B cell (primary cell): ENCODE data around the gene ZNF148. TPM values are rescaled to one million over a fixed set of nuclear protein-coding genes. Genes with fewer than 3 reads are reported as not detected.

Source experiments
- ATAC-seq: fragments of 200-7000 bp; cut with Tn5 transposase; one replicate; pipeline ENCODE4 v1.10.0; 2021; ENCODE audit warnings: low read depth, mild to moderate bottlenecking, moderate number of reproducible peaks, moderate library complexity
- CTCF ChIA-PET: fragments of 350-600 bp; sonication (Branson Sonifier 250); formaldehyde crosslinking; loops from one replicate; lab custom pipeline; 2021; ENCODE audit warnings: antibody characterized with exemption, inconsistent platforms; lab: Charles Lee
- POLR2A ChIA-PET: fragments of 350-600 bp; sonication (Branson Sonifier 250); formaldehyde crosslinking; loops from one replicate; lab custom pipeline; 2021; ENCODE audit warnings: antibody characterized with exemption; lab: Charles Lee
- DNase-seq: peaks from one replicate; pipeline ENCODE4 v3.0.0; 2013
- H2AFZ ChIP-seq: 2 replicates; pipeline ENCODE4 v1.6.1; 2012; ENCODE audit warnings: mild to moderate bottlenecking, low read depth, low read length; ENCODE audit not compliant: insufficient read depth, poor library complexity, severe bottlenecking
- H3K27ac ChIP-seq, 2 donors: 1 replicate in 1 of 2; 2 replicates in 1 of 2; pipeline ENCODE4 v1.5.1; 2012 to 2013; ENCODE audit warnings: low read length in 2 of 2, mild to moderate bottlenecking in 2 of 2, moderate library complexity in 1 of 2
- H3K27me3 ChIP-seq, 4 experiments: fragments of 200-600 bp in 1 of 4; sonication (generic) in 1 of 4; replicated peaks in 1 of 4; 1 replicate in 2 of 4; 2 replicates in 2 of 4; pipeline versions ENCODE4 v1.6.1 to v1.7.0; 2013 to 2016; ENCODE audit warnings: low read length in 3 of 4, mild to moderate bottlenecking in 2 of 4, mixed read lengths in 1 of 4, moderate library complexity in 1 of 4; ENCODE audit not compliant: insufficient read depth in 4 of 4, control insufficient read depth in 3 of 4; ENCODE audit errors: control extremely low read depth in 1 of 4
- H3K36me3 ChIP-seq, 2 experiments: replicated peaks in 1 of 2; 1 replicate in 1 of 2; 2 replicates in 1 of 2; pipeline versions ENCODE4 v1.6.1 to v1.7.1; 2013; ENCODE audit warnings: low read length in 1 of 2; ENCODE audit not compliant: insufficient read depth in 2 of 2, control insufficient read depth in 1 of 2; ENCODE audit errors: control extremely low read depth in 1 of 2, extremely low read depth in 1 of 2
- H3K4me1 ChIP-seq, 2 donors: fragments of 200-600 bp in 1 of 2; sonication (generic) in 1 of 2; 1 replicate in 1 of 2; 2 replicates in 1 of 2; pipeline versions ENCODE4 v1.5.1 to v1.6.1; 2013 to 2017; ENCODE audit warnings: low read length in 2 of 2; ENCODE audit not compliant: control insufficient read depth in 2 of 2, insufficient read depth in 2 of 2
- H3K4me2 ChIP-seq: replicated peaks from 2 replicates; pipeline ENCODE3; 2012; ENCODE audit warnings: mild to moderate bottlenecking, low read depth, low read length; ENCODE audit not compliant: poor library complexity, severe bottlenecking
- H3K4me3 ChIP-seq, 5 experiments: fragments of 200-600 bp in 1 of 5; sonication (generic) in 1 of 5; 1 replicate in 3 of 5; 2 replicates in 2 of 5; pipeline versions ENCODE4 v1.5.1 to v1.7.0; 2011 to 2016; ENCODE audit warnings: low read length in 4 of 5, mild to moderate bottlenecking in 4 of 5, low read depth in 2 of 5, control low read depth in 1 of 5, moderate library complexity in 1 of 5; ENCODE audit not compliant: insufficient read depth in 1 of 5; ENCODE audit errors: control extremely low read depth in 1 of 5, extremely low read depth in 1 of 5
- H3K79me2 ChIP-seq: fragments of 200-600 bp; sonication (generic); one replicate; pipeline ENCODE4 v1.6.0; 2016; ENCODE audit warnings: low read length; ENCODE audit not compliant: control insufficient read depth, insufficient read depth
- H3K9ac ChIP-seq: fragments of 200-600 bp; sonication (generic); 2 replicates; pipeline ENCODE4 v1.6.1; 2017; ENCODE audit warnings: mild to moderate bottlenecking, low read length, moderate library complexity
- H3K9me3 ChIP-seq, 3 donors: one replicate each; pipeline versions ENCODE4 v1.6.1 to v1.7.1; 2013; ENCODE audit warnings: low read length in 2 of 3; ENCODE audit not compliant: control insufficient read depth in 2 of 3, insufficient read depth in 1 of 3; ENCODE audit errors: control extremely low read depth in 1 of 3
- H4K20me1 ChIP-seq: 2 replicates; pipeline ENCODE4 v1.6.0; 2012; ENCODE audit warnings: mild to moderate bottlenecking, low read length; ENCODE audit not compliant: insufficient read depth, control insufficient read depth, poor library complexity, severe bottlenecking
- H3K27ac Mint-ChIP-seq: one replicate; pipeline ENCODE4 v1.8.0; 2021; ENCODE audit warnings: mixed read lengths
- H3K27me3 Mint-ChIP-seq: one replicate; pipeline ENCODE4 v1.8.0; 2021; ENCODE audit warnings: mixed read lengths
- H3K4me1 Mint-ChIP-seq: one replicate; pipeline ENCODE4 v1.8.0; 2021; ENCODE audit warnings: mixed read lengths
- H3K4me3 Mint-ChIP-seq: one replicate; pipeline ENCODE4 v1.8.0; 2021; ENCODE audit warnings: mixed read lengths
- H3K9me3 Mint-ChIP-seq: one replicate; pipeline ENCODE4 v1.8.0; 2022; ENCODE audit warnings: mixed read lengths; ENCODE audit not compliant: insufficient read depth
- EZH2 ChIP-seq: IDR thresholded peaks from 2 replicates; pipeline ENCODE4 v1.6.1; 2012; ENCODE audit warnings: borderline replicate concordance, low read depth, mild to moderate bottlenecking, moderate library complexity, low read length; ENCODE audit not compliant: insufficient read depth, poor library complexity, severe bottlenecking
- WGBS: methylation state at CpG from one replicate; pipeline ENCODE4 v1.1.5; 2013; ENCODE audit warnings: missing lambda C conversion rate; ENCODE audit not compliant: insufficient coverage; 5-methylcytosine and 5-hydroxymethylcytosine counted together
- intact Hi-C: fragments of 100-400 bp; cut with micrococcal nuclease; formaldehyde crosslinking; loops from one replicate; pipeline ENCODE4 v1.10.0; 2022
- polyA plus RNA-seq: library from polyadenylated mRNA; depleted of rRNA; stranded (reverse); fragments of >200 nt; gene quantifications from 2 replicates; pipeline ENCODE4 v1.2.3, GENCODE V29; 2012
- total RNA-seq, 2 donors: library from RNA; stranded (reverse); fragments of 120-200 nt in 1 of 2; gene quantifications; 1 replicate in 1 of 2; 2 replicates in 1 of 2; pipeline versions ENCODE4 v1.2.3 to v1.2.4, GENCODE V29; 2013 to 2022
- TF ChIP-seq, protein P1 (sequence below): fragments of 200-600 bp; IDR thresholded peaks from one replicate; pipeline ENCODE4 v1.8.0; 2022; ENCODE audit warnings: antibody characterized with exemption, mild to moderate bottlenecking

ZNF148 gene
- total and polyA plus RNA-seq, 2 donors (not counting 1 experiment from before 2014, with no cell fraction given) = 8.1 to 71.5 TPM

DNA sequence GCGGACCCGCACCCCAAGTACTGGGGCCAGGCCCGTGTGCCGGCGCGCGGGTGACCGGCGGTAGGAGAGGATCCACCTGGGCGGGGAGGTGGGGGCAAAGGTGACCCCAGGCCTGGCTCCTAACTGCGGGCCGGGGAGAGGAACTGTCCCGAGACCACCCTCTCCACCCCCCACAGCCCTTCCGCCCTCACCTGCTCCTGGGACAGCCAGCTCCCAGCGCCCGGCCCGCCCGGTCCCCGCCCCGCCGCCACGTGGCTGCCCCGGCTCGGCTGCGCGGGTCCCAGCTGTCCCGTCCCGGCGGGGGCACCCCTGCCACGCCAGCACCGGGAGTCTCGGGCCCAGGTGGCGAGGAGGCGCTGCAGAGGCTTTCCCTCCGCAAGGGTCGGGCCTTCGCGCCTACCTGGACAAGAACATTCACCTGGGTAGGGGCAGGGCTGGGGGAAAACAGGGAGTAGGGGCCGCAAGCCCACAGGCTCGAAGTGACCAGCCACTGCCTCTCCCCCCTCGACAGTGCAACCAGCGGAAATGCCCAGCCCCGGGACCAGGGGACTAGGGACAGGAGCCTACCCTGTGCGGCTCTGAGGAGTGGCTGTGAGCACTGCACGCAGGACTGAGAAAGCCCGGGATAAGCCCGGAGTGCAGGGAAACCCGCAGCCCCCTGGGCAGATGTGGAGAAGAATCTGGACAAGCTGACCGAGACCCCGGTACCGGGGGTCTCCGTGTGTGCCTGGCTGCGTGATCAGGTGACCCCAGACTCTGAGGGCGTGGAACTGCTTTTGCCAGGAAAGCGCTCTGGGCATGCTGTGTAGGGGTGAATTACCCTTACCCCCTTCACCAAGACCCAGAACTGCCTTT lies 162.4 kb downstream of the ZNF148 start, which contains the start of gene SLC12A8:
Gene SLC12A8 (minus strand): TSS at position 240 of the 855 bp plus-strand sequence. CDS start 1,399 bp downstream, outside the sequence.
- peak within 1 kb of the TSS; percentile 56 for H2AFZ ChIP-seq
- 4% methylated on average over 43 of the region's 55 CpGs for WGBS
- peak within 1 kb of the TSS; percentile 54 for H3K9ac ChIP-seq
- H3K79me2 ChIP-seq = no peaks in the 10 kb centered on the region
- no peaks in the 10 kb centered on the region for H4K20me1 ChIP-seq
- DNase-seq = peak; percentile 26
- ChIA-PET CTCF (no interaction called here), POLR2A (no interaction called here)
- H3K4me3 ChIP-seq = peak within 1 kb of the TSS in 3 of 5 experiments; percentile 18 to 46 (median 42)
- ATAC-seq = no peak
- peak within 1 kb of the TSS; percentile 78 for H3K4me2 ChIP-seq
- no peak for TF ChIP-seq EZH2
- TF ChIP-seq, protein P1, sequence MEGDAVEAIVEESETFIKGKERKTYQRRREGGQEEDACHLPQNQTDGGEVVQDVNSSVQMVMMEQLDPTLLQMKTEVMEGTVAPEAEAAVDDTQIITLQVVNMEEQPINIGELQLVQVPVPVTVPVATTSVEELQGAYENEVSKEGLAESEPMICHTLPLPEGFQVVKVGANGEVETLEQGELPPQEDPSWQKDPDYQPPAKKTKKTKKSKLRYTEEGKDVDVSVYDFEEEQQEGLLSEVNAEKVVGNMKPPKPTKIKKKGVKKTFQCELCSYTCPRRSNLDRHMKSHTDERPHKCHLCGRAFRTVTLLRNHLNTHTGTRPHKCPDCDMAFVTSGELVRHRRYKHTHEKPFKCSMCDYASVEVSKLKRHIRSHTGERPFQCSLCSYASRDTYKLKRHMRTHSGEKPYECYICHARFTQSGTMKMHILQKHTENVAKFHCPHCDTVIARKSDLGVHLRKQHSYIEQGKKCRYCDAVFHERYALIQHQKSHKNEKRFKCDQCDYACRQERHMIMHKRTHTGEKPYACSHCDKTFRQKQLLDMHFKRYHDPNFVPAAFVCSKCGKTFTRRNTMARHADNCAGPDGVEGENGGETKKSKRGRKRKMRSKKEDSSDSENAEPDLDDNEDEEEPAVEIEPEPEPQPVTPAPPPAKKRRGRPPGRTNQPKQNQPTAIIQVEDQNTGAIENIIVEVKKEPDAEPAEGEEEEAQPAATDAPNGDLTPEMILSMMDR = no peak
- Mint-ChIP-seq H3K27ac (no peak within 1 kb of the TSS), H3K9me3 (no peaks in the 10 kb centered on the region), H3K27me3 (peaks cover 43% of the 10 kb centered on the region), H3K4me3 (peak within 1 kb of the TSS; percentile 68), H3K4me1 (peaks cover 10% of the 10 kb centered on the region)
- peaks cover 0 to 5% (median 0%) of the 10 kb centered on the region in 3 donors for H3K9me3 ChIP-seq
- H3K36me3 ChIP-seq = no peaks in the 10 kb centered on the region
- no peak within 1 kb of the TSS for H3K27ac ChIP-seq
- H3K4me1 ChIP-seq = peaks cover 9 to 16% of the 10 kb centered on the region in 2 donors
- intact Hi-C loops = no loop called here
- H3K27me3 ChIP-seq = peaks cover 0 to 45% (median 29%) of the 10 kb centered on the region in 4 experiments

DNA sequence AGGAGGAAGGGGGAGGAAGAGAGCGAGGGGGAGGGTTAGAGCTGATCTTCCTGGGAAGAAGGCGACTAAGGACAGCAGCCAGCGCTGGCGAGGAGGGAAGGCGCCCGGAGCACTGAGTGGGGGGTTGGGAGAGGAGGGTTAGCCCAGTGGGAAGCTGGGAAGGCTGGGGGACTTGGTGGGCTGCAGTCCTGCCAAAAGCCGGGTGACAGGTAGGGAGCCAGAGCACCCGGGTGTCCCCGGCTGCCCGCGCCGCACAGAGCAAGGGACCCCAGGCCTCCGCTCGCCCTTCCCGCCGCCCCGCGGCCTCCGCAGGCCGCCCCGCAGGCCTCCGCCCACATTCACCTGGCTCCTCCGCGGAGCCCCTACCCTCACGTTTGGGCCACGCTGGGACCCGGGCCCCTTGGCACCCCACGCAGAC lies 163.0 kb downstream of the ZNF148 start:
- Histone ChIP-seq H3K36me3 (no peaks in the 10 kb centered on the region), H3K27ac (no peak overlapping the region), H3K4me3 (peak overlapping the region in 3 of 5 experiments; percentile 18 to 46 (median 42)), H3K9ac (peak overlapping the region; percentile 54), H3K79me2 (no peaks in the 10 kb centered on the region), H3K4me2 (peak overlapping the region; percentile 78), H3K27me3 (peaks cover 0 to 45% (median 29%) of the 10 kb centered on the region in 4 experiments), H3K4me1 (peaks cover 9 to 16% of the 10 kb centered on the region in 2 donors), H2AFZ (peak overlapping the region; percentile 56), H4K20me1 (no peaks in the 10 kb centered on the region), H3K9me3 (peaks cover 0 to 5% (median 0%) of the 10 kb centered on the region in 3 donors)
- DNase-seq = no peak
- POLR2A ChIA-PET = no interaction called here
- ATAC-seq = no peak
- H3K27ac Mint-ChIP-seq = no peak overlapping the region
- 12% methylated on average over 26 of the region's 28 CpGs for WGBS
- CTCF ChIA-PET = no interaction called here
- peak overlapping the region; percentile 68 for H3K4me3 Mint-ChIP-seq
- no peaks in the 10 kb centered on the region for H3K9me3 Mint-ChIP-seq
- peaks cover 10% of the 10 kb centered on the region for H3K4me1 Mint-ChIP-seq
- TF ChIP-seq, protein P1 = no peak
- no peak for TF ChIP-seq EZH2
- peaks cover 43% of the 10 kb centered on the region for H3K27me3 Mint-ChIP-seq
- intact Hi-C loops = no loop called here
